ENCODE measurements around the gene ENDOD1. TPM values are rescaled to one million over a fixed set of nuclear protein-coding genes. Genes with fewer than 3 reads are reported as not detected.
"Not testable (repeated sequence)": the region's sequence is repeated elsewhere in the genome, so short reads cannot be mapped to it uniquely, and the experiment has no call there.

The ENDOD1 gene, protein sequence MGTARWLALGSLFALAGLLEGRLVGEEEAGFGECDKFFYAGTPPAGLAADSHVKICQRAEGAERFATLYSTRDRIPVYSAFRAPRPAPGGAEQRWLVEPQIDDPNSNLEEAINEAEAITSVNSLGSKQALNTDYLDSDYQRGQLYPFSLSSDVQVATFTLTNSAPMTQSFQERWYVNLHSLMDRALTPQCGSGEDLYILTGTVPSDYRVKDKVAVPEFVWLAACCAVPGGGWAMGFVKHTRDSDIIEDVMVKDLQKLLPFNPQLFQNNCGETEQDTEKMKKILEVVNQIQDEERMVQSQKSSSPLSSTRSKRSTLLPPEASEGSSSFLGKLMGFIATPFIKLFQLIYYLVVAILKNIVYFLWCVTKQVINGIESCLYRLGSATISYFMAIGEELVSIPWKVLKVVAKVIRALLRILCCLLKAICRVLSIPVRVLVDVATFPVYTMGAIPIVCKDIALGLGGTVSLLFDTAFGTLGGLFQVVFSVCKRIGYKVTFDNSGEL
- 48.0 to 71.1 TPM (median 67.9 TPM) in 3 replicates for total RNA-seq
- long read RNA-seq, full-length matches to known transcripts: 55 of 67 reads
- long read RNA-seq, partial matches to known transcripts: 12 of 67 reads
- long read RNA-seq, other reads (novel, unspliced or antisense): 0 of 67 reads

DNA sequence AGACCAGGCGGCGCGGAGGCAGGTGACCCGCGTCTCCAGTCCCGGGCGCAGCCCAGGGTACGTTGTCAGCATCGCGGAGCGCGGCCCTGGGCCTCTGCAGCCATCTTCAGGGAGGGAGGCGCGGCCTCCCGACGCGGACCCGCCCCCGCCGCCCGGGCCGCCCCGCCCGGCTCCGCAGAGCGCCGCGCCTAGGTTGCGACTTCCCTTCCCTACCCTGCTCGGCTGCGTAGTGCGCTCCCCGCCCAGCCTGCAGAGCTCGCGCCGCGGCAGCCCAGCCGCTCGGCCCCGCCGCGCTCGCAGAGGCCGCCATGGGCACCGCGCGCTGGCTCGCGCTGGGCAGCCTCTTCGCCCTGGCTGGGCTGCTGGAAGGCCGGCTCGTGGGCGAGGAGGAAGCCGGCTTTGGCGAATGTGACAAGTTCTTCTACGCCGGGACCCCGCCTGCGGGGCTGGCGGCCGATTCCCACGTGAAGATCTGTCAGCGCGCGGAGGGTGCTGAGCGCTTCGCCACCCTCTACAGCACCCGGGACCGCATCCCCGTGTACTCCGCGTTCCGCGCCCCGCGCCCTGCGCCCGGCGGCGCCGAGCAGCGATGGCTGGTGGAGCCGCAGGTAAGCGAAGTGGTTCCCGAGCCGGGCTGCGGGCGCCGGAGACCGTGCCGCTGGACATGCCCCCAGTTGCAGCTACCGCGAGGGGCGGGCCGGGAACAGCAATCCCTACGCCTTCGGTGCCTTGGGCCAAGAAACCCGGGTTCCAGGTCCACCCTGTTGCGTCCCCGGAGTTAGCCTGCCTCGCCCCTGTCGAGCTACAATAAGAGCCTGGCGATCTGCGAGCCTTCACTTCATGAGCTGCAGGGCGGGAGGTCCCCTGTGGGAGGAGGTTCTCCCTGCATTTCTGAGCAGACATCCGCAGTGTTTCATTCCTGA lies at the start of gene ENDOD1:
TSS of gene ENDOD1 (plus strand) at position 227 of the 923 bp plus-strand sequence. CDS start at position 309, 82 bp downstream.
- DNase-seq (ENCODE audit: low spot score): peak; percentile 95
- TF ChIP-seq, protein P1, sequence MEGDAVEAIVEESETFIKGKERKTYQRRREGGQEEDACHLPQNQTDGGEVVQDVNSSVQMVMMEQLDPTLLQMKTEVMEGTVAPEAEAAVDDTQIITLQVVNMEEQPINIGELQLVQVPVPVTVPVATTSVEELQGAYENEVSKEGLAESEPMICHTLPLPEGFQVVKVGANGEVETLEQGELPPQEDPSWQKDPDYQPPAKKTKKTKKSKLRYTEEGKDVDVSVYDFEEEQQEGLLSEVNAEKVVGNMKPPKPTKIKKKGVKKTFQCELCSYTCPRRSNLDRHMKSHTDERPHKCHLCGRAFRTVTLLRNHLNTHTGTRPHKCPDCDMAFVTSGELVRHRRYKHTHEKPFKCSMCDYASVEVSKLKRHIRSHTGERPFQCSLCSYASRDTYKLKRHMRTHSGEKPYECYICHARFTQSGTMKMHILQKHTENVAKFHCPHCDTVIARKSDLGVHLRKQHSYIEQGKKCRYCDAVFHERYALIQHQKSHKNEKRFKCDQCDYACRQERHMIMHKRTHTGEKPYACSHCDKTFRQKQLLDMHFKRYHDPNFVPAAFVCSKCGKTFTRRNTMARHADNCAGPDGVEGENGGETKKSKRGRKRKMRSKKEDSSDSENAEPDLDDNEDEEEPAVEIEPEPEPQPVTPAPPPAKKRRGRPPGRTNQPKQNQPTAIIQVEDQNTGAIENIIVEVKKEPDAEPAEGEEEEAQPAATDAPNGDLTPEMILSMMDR (IDR thresholded peaks at IDR 0.05): peak; percentile 50
- Mint-ChIP-seq H3K4me1 (ENCODE audit: low read depth) (peaks cover 50% of the 10 kb centered on the region), H3K36me3 (ENCODE audit: low read depth) (peaks cover 2% of the 10 kb centered on the region), H3K4me3 (ENCODE audit: unreplicated experiment) (peak within 1 kb of the TSS; percentile 95), H3K27ac (ENCODE audit: unreplicated experiment) (peak within 1 kb of the TSS; percentile 89), H3K27me3 (ENCODE audit: low read depth) (no peaks in the 10 kb centered on the region), H3K9me3 (ENCODE audit: low read depth) (no peaks in the 10 kb centered on the region)

DNA sequence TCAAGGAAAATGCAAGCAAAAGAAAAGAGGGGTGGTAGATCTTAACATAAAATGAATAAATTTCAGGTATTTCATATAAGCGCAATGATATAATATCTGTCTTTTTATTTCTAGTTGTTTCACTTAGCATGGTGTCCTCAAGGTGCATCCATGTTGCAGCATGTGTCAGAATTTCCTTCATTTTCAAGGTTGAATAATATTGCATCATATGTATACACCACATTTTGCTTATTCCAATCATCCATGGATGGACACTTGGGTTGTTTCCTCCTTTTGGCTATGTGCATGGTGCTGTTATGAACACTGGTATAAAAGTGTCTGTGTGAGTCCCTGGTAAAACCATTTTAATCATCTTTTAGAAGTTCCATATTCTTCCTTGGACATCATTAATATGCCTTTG lies 47.4 kb upstream of the ENDOD1 start:
- peaks cover 20% of the 10 kb centered on the region for H3K27me3 Mint-ChIP-seq (ENCODE audit: low read depth)
- no peak overlapping the region for H3K27ac Mint-ChIP-seq (ENCODE audit: unreplicated experiment)
- no peak for DNase-seq (ENCODE audit: low spot score)
- H3K36me3 Mint-ChIP-seq (ENCODE audit: low read depth): no peaks in the 10 kb centered on the region
- H3K4me3 Mint-ChIP-seq (ENCODE audit: unreplicated experiment): no peak overlapping the region
- no peaks in the 10 kb centered on the region for H3K9me3 Mint-ChIP-seq (ENCODE audit: low read depth)
- no peaks in the 10 kb centered on the region for H3K4me1 Mint-ChIP-seq (ENCODE audit: low read depth)
- TF ChIP-seq, protein P1 (IDR thresholded peaks at IDR 0.05): no peak

DNA sequence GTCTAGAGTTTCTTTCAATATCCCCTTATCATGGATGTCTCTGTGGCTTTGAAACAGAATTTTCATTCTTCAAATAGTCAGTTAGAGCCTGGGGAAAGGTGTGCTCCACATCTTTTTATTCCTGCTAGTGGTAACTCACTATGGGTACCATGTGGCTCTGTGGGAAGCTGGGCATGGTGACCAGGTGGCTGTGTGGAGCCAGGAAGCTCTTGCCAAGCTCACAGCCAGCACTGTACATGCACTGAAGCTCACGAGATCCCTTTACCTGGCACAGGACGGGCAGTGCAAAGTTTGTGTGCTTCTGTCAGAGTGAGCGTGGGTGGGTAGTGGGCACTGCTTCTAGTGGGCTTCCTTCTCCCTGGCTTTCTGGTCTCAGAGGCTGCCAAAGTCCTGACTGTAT lies 46.7 kb upstream of the ENDOD1 start:
- H3K4me3 Mint-ChIP-seq (ENCODE audit: unreplicated experiment): no peak overlapping the region
- no peaks in the 10 kb centered on the region for H3K9me3 Mint-ChIP-seq (ENCODE audit: low read depth)
- no peak overlapping the region for H3K27ac Mint-ChIP-seq (ENCODE audit: unreplicated experiment)
- DNase-seq (ENCODE audit: low spot score): no peak
- no peaks in the 10 kb centered on the region for H3K36me3 Mint-ChIP-seq (ENCODE audit: low read depth)
- H3K4me1 Mint-ChIP-seq (ENCODE audit: low read depth): no peaks in the 10 kb centered on the region
- peaks cover 20% of the 10 kb centered on the region for H3K27me3 Mint-ChIP-seq (ENCODE audit: low read depth)
- TF ChIP-seq, protein P1 (IDR thresholded peaks at IDR 0.05): no peak

DNA sequence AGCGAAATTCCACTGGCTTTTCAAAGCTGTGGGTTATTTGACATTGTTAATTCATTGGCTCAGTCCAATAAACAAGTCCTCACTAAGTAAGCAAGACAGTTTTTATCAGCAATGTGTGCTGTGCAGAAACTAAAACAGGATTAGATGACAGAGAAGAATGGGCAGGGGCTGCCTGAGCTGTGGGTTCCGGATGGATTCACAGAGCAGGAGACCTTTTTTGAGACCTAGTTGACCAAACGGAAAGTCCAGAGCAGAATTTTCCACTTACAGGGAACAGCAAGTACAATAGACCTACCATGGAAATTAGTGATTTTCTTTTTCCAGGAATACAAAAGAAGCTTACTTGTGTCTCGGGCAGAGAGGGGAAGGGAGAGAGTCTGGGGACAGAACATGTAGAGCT lies 45.6 kb upstream of the ENDOD1 start:
- Mint-ChIP-seq H3K4me1 (ENCODE audit: low read depth) (no peaks in the 10 kb centered on the region), H3K9me3 (ENCODE audit: low read depth) (no peaks in the 10 kb centered on the region), H3K4me3 (ENCODE audit: unreplicated experiment) (no peak overlapping the region), H3K27ac (ENCODE audit: unreplicated experiment) (no peak overlapping the region), H3K36me3 (ENCODE audit: low read depth) (no peaks in the 10 kb centered on the region), H3K27me3 (ENCODE audit: low read depth) (peaks cover 20% of the 10 kb centered on the region)
- DNase-seq (ENCODE audit: low spot score): no peak
- TF ChIP-seq, protein P1 (IDR thresholded peaks at IDR 0.05): no peak

DNA sequence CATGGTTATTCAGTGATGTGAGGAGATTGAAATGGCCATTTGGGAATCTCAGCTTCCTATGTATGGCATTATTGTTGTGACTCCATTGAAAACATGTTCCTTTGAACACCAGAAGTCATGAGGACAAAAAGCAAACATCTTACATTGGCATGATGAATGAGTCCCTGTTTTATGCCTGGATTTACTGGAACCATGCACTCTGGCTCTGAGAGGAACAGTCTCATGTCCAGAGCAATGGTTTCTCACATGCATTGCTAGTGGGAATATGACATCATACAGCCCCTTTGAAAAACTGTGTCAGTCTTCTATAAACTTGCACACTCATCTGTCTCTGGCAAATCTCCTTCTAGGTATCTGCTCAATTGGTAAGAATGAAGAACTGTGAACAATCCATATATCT lies 43.8 kb upstream of the ENDOD1 start:
- Mint-ChIP-seq H3K4me1 (ENCODE audit: low read depth) (no peaks in the 10 kb centered on the region), H3K27ac (ENCODE audit: unreplicated experiment) (no peak overlapping the region), H3K4me3 (ENCODE audit: unreplicated experiment) (no peak overlapping the region), H3K9me3 (ENCODE audit: low read depth) (no peaks in the 10 kb centered on the region), H3K27me3 (ENCODE audit: low read depth) (peaks cover 20% of the 10 kb centered on the region), H3K36me3 (ENCODE audit: low read depth) (no peaks in the 10 kb centered on the region)
- DNase-seq (ENCODE audit: low spot score): no peak
- TF ChIP-seq, protein P1 (IDR thresholded peaks at IDR 0.05): no peak

DNA sequence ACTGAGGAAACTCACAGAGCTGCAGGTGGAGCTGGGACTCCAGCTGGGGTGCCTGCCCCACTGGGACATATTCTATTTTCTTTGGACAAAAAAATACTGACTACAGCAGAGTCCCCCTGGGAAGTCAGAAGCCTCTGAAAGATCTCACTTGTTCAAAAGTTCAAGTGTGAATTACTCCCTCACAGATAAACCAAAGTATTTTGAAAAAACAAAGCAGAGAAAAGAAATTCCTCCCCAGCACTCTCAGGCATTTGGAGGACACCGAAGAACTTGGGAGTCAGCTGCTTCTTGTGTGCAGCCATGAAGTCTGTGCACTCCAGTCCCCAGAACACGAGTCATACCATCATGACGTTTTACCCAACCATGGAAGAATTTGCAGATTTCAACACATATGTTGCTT lies 40.5 kb upstream of the ENDOD1 start, which contains the start of gene KDM4F:
TSS of gene KDM4F (plus strand) at position 301 of the 400 bp plus-strand sequence.
- Mint-ChIP-seq H3K27me3 (ENCODE audit: low read depth) (peaks cover 15% of the 10 kb centered on the region), H3K27ac (ENCODE audit: unreplicated experiment) (peak within 1 kb of the TSS; percentile 69)
- H3K4me3 Mint-ChIP-seq (ENCODE audit: unreplicated experiment); H3K4me1 Mint-ChIP-seq (ENCODE audit: low read depth); H3K9me3 Mint-ChIP-seq (ENCODE audit: low read depth); DNase-seq (ENCODE audit: low spot score); H3K36me3 Mint-ChIP-seq (ENCODE audit: low read depth): not testable (repeated sequence)

All from chondrocyte (in vitro differentiated cells).